Stimulated activated CD8-positive, alpha-beta memory T cell treated with anti-CD3 and anti-CD28 coated beads, Interleukin-4, amount 100 ng/mL, for 48 hours (primary cell): ENCODE data around the gene PSME3.

Experiments used
- DNase-seq: peaks from one replicate; pipeline ENCODE4 v3.0.0-alpha.2; 2020

PSME3 gene

GRCh38 chr17:42832934-42833766, at the start of gene PSME3:
Gene PSME3 (plus strand): TSS chr17:42833397. CDS start chr17:42833632, 235 bp downstream.
- DNase-seq, result peak; percentile 94

- DNase-seq, result no peak
Measured at GRCh38 chr17:42783791-42784138, 49.4 kb upstream of the PSME3 start.

- no peak for DNase-seq
Measured at GRCh38 chr17:42784409-42784808, 48.8 kb upstream of the PSME3 start.

GRCh38 chr17:42784811-42785592, 48.2 kb upstream of the PSME3 start:
- no peak for DNase-seq

DNA sequence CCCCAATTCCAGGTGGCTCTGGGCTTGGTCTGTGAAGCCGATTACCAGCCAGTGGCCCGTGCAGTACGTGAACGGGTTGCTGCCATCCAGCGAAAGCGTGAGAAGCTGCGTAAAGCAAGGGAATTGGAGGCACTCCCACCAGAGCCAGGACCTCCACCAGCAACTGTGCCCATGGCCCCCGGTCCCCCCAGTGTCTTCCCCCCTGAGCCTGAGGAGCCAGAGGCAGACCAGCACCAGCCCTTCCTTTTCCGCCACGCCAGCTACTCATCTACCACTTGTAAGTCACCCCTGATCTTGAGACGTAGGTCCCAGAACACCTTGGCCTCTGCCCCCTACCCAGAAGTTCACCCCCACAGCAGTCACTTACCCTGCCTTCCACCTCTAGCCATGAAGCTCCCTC, 45.9 kb upstream of the PSME3 start:
- no peak for DNase-seq

DNA sequence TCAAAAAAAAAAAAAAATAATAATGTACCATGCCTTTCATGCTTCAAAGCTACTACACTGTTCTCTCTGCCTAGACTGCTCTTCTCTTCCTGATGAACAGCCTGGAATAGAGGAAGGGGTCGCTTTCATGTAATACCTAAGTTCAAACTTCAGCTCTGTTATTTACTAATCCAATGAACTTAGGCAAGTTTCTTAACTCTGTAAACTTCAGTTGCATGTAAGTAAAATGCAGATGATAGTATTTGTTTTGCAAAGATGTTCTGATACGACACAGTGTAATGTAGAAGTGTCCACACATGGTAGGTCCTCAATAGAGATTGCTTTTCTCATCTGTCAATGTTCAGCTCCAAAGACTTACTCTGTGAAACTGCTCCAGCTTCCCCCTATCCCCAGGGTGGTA, 41.2 kb upstream of the PSME3 start:
- no peak for DNase-seq

- DNase-seq, result no peak
Measured at GRCh38 chr17:42792545-42792944, 40.7 kb upstream of the PSME3 start.

- no peak for DNase-seq
Measured at GRCh38 chr17:42795061-42795460, 38.1 kb upstream of the PSME3 start.

- DNase-seq, result no peak
Measured at GRCh38 chr17:42795465-42795864, 37.7 kb upstream of the PSME3 start.

- DNase-seq, result no peak
Measured at GRCh38 chr17:42796066-42796758, 37.0 kb upstream of the PSME3 start.

- DNase-seq, result no peak
Measured at GRCh38 chr17:42797067-42798007, 35.9 kb upstream of the PSME3 start.

DNA sequence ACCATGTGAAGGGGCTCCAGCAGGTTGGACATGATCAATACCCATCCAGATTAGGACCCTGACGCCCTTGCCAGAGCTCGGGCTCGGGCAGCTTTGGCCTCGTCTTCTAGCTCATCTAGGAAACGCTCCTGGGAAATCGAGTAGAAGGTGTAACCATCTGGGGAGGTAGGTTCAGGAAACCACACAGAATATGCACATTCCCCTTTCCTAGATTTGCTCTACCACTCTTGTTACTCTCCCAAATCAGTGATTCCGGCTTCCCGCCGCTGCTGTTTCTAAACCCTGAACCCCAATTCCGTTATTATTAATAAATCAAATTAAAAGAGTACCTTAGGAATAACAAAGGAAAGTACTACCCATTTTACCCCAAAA, 35.2 kb upstream of the PSME3 start:
- DNase-seq, result no peak

GRCh38 chr17:42798383-42799380, 34.5 kb upstream of the PSME3 start, which contains the start of the genes CNTD1 and COA3:
Gene CNTD1 (plus strand): TSS chr17:42798861. CDS start chr17:42799068, 207 bp downstream.
Gene COA3 (minus strand): TSS chr17:42798704. CDS start chr17:42798681, 23 bp downstream.
- peak; percentile 89 for DNase-seq

DNA sequence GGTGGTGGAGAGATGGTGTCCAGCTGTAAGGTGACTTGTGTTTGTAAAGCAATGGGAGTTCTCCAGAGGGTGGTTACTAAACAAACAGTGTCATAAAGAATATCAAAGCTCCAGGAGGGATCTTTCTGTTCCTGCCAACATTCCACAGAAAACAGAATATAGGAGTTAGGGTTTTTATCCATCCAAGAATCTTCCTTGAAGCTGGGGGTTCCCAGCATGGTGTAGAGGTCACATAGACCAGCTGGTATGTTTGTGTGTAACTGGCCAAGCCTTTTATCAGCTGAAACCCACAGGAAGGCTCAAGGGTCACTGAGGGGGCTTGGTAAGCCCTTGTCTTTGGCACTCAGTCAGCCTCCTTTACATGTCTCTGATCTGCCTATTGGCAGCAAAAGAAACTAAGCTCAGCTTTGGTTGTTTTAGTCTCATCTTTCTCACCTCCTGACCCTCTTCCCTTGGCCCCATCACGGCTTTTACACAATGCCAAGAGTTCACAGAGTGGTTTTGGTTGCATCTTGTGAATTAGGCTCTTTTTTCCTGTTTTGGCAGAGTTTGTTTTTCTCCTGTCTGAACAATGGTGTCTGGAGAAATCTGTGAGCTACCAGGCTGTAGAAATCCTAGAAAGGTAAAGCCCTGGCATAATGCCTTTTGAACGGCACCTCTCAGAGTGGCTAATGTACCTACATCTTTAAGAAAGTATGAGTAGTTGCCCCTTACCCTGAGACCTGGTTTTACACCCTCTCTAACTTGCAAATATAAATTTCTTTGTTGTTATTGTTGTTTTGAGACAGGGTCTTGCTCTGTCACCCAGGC, 29.9 kb upstream of the PSME3 start:
- DNase-seq, result no peak

- DNase-seq, result no peak
Measured at GRCh38 chr17:42804918-42805367, 28.3 kb upstream of the PSME3 start.

GRCh38 chr17:42806249-42806648, 26.9 kb upstream of the PSME3 start:
- no peak for DNase-seq

GRCh38 chr17:42809250-42809649, 23.9 kb upstream of the PSME3 start:
- DNase-seq, result no peak

- DNase-seq, result no peak
Measured at GRCh38 chr17:42814633-42815399, 18.4 kb upstream of the PSME3 start.

- DNase-seq, result no peak
Measured at GRCh38 chr17:42817866-42818265, 15.3 kb upstream of the PSME3 start.
